ENCODE data around the gene VRK3. TPM values are rescaled to one million over a fixed set of nuclear protein-coding genes. Genes with fewer than 3 reads are reported as not detected.
"Not testable (repeated sequence)": the region's sequence is repeated elsewhere in the genome, so short reads cannot be mapped to it uniquely, and the experiment has no call there.

Gene VRK3
- total and polyA plus RNA-seq, 4 donors = 16.2 to 23.6 (median 20.3) TPM

DNA sequence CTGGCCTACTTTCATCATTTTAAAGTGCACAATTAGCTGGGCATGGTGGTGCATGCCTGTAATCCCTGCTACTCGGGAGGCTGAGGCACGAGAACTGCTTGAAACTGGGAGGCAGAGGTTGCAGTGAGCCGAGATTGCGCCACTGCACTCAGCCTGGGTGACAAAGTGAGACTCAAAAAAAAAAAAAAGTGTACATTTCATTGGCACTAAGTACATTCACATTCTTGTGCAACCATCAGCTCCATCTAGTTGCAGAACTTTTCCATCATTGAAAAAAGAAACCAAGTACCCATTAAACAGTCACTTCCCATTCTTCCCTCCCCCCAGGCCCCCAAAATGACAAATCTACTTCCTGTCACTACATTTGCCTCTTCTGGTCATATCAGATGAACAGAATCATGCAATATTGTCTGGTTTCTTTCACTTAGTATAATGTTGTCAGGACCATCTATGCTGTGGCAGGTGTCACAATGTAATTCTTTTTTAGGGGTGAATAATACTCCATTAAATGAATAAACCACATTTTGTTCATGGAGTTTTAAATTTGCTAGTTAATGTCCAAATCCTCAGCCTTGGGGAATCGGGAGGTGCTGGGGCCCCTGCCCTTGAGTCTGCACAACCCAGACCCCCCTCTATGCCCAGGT is 56.8 kb downstream of the VRK3 start:
- Histone ChIP-seq H3K27ac (ENCODE audit: low read depth in 1 of 2, low read length in 2 of 2) (no peak overlapping the region), H3K36me3 (ENCODE audit: control insufficient read depth in 4 of 4, insufficient read depth in 3 of 4, low read depth in 1 of 4, low read length in 3 of 4) (peaks cover 0 to 3% (median 0%) of the 10 kb centered on the region in 4 donors), H3K9ac (ENCODE audit: low read depth in 1 of 2, low read length in 2 of 2) (no peak overlapping the region), H3K9me3 (ENCODE audit: control insufficient read depth in 4 of 4, low read length in 3 of 4) (no peaks in the 10 kb centered on the region), H3K27me3 (ENCODE audit: control insufficient read depth in 4 of 4, insufficient read depth in 4 of 4, low read length in 3 of 4) (no peaks in the 10 kb centered on the region), H3K4me3 (ENCODE audit: low read depth in 1 of 3, low read length in 3 of 3) (no peak overlapping the region), H3K4me1 (ENCODE audit: control insufficient read depth in 4 of 4, insufficient read depth in 4 of 4, low read length in 3 of 4) (no peaks in the 10 kb centered on the region)
- WGBS = 71% methylated on average over 5 of the region's 5 CpGs
- TF ChIP-seq YY1 (IDR thresholded peaks at IDR 0.05) = no peak
- TF ChIP-seq SP1 (IDR thresholded peaks at IDR 0.05) = no peak
- DNase-seq (ENCODE audit: low spot score) = no peak

DNA sequence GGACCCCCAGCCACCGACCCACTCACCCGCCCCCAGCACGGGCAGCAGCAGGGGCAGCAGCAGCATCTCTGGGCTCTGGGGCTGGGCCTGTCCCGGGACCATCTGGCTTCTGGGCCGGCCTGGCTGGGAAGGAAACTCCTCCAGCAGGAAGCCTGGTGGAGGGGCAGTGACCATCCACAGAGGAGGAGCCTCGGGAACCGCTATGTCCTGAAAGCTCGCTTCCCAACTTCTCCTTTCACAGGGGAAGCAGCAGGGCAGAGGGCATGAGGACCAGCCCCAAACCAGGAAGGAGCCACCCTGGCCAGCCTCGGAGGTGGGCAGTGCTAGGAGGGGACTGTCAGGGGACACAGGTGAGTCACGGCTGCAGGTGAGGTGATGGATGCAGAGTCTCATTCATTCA is 64.2 kb downstream of the VRK3 start, which contains the start of gene SIGLEC11:
SIGLEC11 (minus strand) TSS at position 193 of the 400 bp plus-strand sequence; CDS start at position 102, 91 bp downstream.
- H3K36me3 ChIP-seq (ENCODE audit: control insufficient read depth in 4 of 4, insufficient read depth in 3 of 4, low read depth in 1 of 4, low read length in 3 of 4); H3K4me1 ChIP-seq (ENCODE audit: control insufficient read depth in 4 of 4, insufficient read depth in 4 of 4, low read length in 3 of 4); H3K27ac ChIP-seq (ENCODE audit: low read depth in 1 of 2, low read length in 2 of 2); H3K27me3 ChIP-seq (ENCODE audit: control insufficient read depth in 4 of 4, insufficient read depth in 4 of 4, low read length in 3 of 4); H3K4me3 ChIP-seq (ENCODE audit: low read depth in 1 of 3, low read length in 3 of 3); H3K9ac ChIP-seq (ENCODE audit: low read depth in 1 of 2, low read length in 2 of 2); H3K9me3 ChIP-seq (ENCODE audit: control insufficient read depth in 4 of 4, low read length in 3 of 4); DNase-seq (ENCODE audit: low spot score): not testable (repeated sequence)
- WGBS = 53% methylated on average over 5 of the region's 10 CpGs

DNA sequence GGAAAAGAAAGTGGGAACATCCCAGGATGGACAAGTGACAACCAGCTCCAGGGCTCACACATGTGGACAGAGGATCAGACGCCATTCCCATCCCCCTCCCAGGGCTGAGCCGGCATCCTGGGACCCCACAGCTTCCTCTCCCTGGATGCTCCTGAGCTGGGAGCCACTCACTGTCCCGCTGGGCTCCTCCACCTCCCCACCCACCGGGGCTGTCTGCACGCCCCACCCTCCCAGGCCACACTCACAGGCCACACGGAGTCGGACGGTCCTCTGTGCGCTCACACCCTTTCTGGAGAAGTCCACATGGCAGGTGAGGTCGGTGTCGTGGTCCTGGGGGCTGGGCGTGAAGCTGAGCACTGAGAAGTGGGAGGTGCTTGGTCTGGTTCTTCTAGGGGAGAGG is 65.3 kb downstream of the VRK3 start:
- not testable (repeated sequence) for H3K36me3 ChIP-seq (ENCODE audit: control insufficient read depth in 4 of 4, insufficient read depth in 3 of 4, low read depth in 1 of 4, low read length in 3 of 4); DNase-seq (ENCODE audit: low spot score); H3K27me3 ChIP-seq (ENCODE audit: control insufficient read depth in 4 of 4, insufficient read depth in 4 of 4, low read length in 3 of 4); H3K9me3 ChIP-seq (ENCODE audit: control insufficient read depth in 4 of 4, low read length in 3 of 4); H3K9ac ChIP-seq (ENCODE audit: low read depth in 1 of 2, low read length in 2 of 2); H3K4me3 ChIP-seq (ENCODE audit: low read depth in 1 of 3, low read length in 3 of 3); H3K4me1 ChIP-seq (ENCODE audit: control insufficient read depth in 4 of 4, insufficient read depth in 4 of 4, low read length in 3 of 4); H3K27ac ChIP-seq (ENCODE audit: low read depth in 1 of 2, low read length in 2 of 2)
- WGBS = 24% methylated on average over 2 of the region's 12 CpGs

DNA sequence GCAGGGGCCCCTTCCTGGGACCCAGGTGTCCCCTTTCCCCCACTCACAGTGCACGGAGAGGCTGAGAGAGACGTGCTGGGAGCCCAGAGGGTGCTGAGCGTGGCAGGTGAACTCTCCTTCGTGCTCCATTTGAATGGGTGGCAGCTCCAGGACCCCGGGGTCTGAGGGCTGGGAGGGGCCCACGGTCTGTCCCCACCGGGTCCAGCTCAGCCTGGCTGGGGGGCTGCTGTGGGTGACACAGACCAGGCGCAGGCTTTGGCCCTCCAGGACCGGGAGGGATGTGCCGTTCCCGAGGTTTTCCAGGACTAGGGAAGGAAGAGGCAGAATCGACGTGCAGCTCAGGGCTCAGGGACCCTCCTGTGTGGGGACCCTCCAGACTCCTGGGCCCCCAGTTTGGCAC is 66.6 kb downstream of the VRK3 start:
- not testable (repeated sequence) for H3K27me3 ChIP-seq (ENCODE audit: control insufficient read depth in 4 of 4, insufficient read depth in 4 of 4, low read length in 3 of 4); H3K9ac ChIP-seq (ENCODE audit: low read depth in 1 of 2, low read length in 2 of 2); H3K9me3 ChIP-seq (ENCODE audit: control insufficient read depth in 4 of 4, low read length in 3 of 4); H3K36me3 ChIP-seq (ENCODE audit: control insufficient read depth in 4 of 4, insufficient read depth in 3 of 4, low read depth in 1 of 4, low read length in 3 of 4); H3K27ac ChIP-seq (ENCODE audit: low read depth in 1 of 2, low read length in 2 of 2); H3K4me3 ChIP-seq (ENCODE audit: low read depth in 1 of 3, low read length in 3 of 3); DNase-seq (ENCODE audit: low spot score)
- peaks cover 0 to 17% (median 10%) of the 10 kb centered on the region in 4 donors for H3K4me1 ChIP-seq (ENCODE audit: control insufficient read depth in 4 of 4, insufficient read depth in 4 of 4, low read length in 3 of 4)
- WGBS = 64% methylated on average over 13 of the region's 13 CpGs

DNA sequence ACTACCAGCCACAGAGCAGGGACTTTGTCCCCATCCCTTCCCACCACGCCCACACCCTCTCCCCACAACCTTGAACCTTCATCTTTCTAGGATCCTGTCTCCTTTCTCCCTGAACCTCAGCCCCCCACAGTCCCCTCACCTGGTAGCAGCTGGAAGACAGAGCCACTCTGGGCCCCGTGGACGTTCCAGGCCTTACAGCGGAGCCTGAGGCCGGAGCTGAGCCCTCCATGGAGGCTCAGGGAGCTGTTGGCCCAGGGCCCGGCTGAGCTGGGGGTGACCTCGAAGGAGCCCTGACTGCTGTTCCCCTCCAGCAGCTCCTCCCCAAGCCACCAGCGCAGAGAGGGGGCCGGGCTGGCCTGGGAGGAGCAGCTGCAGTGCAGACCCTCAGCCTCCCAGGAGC is 67.0 kb downstream of the VRK3 start:
- not testable (repeated sequence) for H3K27me3 ChIP-seq (ENCODE audit: control insufficient read depth in 4 of 4, insufficient read depth in 4 of 4, low read length in 3 of 4); H3K27ac ChIP-seq (ENCODE audit: low read depth in 1 of 2, low read length in 2 of 2); H3K4me3 ChIP-seq (ENCODE audit: low read depth in 1 of 3, low read length in 3 of 3); H3K9me3 ChIP-seq (ENCODE audit: control insufficient read depth in 4 of 4, low read length in 3 of 4); H3K9ac ChIP-seq (ENCODE audit: low read depth in 1 of 2, low read length in 2 of 2); DNase-seq (ENCODE audit: low spot score); H3K36me3 ChIP-seq (ENCODE audit: control insufficient read depth in 4 of 4, insufficient read depth in 3 of 4, low read depth in 1 of 4, low read length in 3 of 4)
- WGBS = 55% methylated on average over 9 of the region's 9 CpGs
- peaks cover 0 to 17% (median 11%) of the 10 kb centered on the region in 4 donors for H3K4me1 ChIP-seq (ENCODE audit: control insufficient read depth in 4 of 4, insufficient read depth in 4 of 4, low read length in 3 of 4)

All from liver (tissue), 9 donors.